Liver (tissue), 9 donors: ENCODE measurements around the gene TTC4. TPM values are rescaled to one million over a fixed set of nuclear protein-coding genes. Genes with fewer than 3 reads are reported as not detected.

ENCODE experiments used
- DNase-seq: peaks from one replicate; pipeline ENCODE4 v3.0.0-alpha.2; 2017; ENCODE audit warnings: low spot score
- H3K27ac ChIP-seq, 2 donors: one replicate each; pipeline ENCODE4 v1.7.0; 2013; ENCODE audit warnings: inconsistent platforms in 2 of 2, low read length in 2 of 2, control low read depth in 1 of 2, low read depth in 1 of 2, mild to moderate bottlenecking in 1 of 2
- H3K27me3 ChIP-seq, 4 donors: one replicate each; pipeline versions ENCODE4 v1.6.1 to v1.7.0; 2013; ENCODE audit warnings: low read length in 3 of 4, inconsistent platforms in 1 of 4, mild to moderate bottlenecking in 1 of 4, moderate library complexity in 1 of 4; ENCODE audit not compliant: control insufficient read depth in 4 of 4, insufficient read depth in 4 of 4
- H3K36me3 ChIP-seq, 4 donors: one replicate each; pipeline versions ENCODE4 v1.6.1 to v1.7.0; 2013; ENCODE audit warnings: low read length in 3 of 4, mild to moderate bottlenecking in 3 of 4, low read depth in 1 of 4, moderate library complexity in 1 of 4; ENCODE audit not compliant: control insufficient read depth in 4 of 4, insufficient read depth in 3 of 4
- H3K4me1 ChIP-seq, 4 donors: one replicate each; pipeline versions ENCODE4 v1.6.1 to v1.7.0; 2013; ENCODE audit warnings: low read length in 3 of 4, mild to moderate bottlenecking in 3 of 4, moderate library complexity in 1 of 4; ENCODE audit not compliant: control insufficient read depth in 4 of 4, insufficient read depth in 4 of 4
- H3K4me3 ChIP-seq, 3 donors: one replicate each; pipeline versions ENCODE4 v1.6.1 to v1.7.0; 2013; ENCODE audit warnings: low read length in 3 of 3, control low read depth in 1 of 3, low read depth in 1 of 3, mild to moderate bottlenecking in 1 of 3
- H3K9ac ChIP-seq, 2 donors: one replicate each; pipeline ENCODE4 v1.7.0; 2013; ENCODE audit warnings: low read length in 2 of 2, mild to moderate bottlenecking in 2 of 2, moderate library complexity in 2 of 2, control low read depth in 1 of 2, low read depth in 1 of 2
- H3K9me3 ChIP-seq, 4 donors: one replicate each; pipeline versions ENCODE4 v1.6.1 to v1.7.0; 2013; ENCODE audit warnings: low read length in 3 of 4; ENCODE audit not compliant: control insufficient read depth in 4 of 4
- ATF3 ChIP-seq: IDR thresholded peaks from 2 replicates; pipeline ENCODE4 v1.6.1; 2016; ENCODE audit warnings: antibody characterized with exemption
- CTCF ChIP-seq: fragments of 150-350 bp; IDR thresholded peaks from 2 replicates; pipeline ENCODE4 v1.5.1; 2017; ENCODE audit warnings: improper control_type of control experiment, low read depth, low read length; ENCODE audit not compliant: missing input control
- EGR1 ChIP-seq, 2 donors: IDR thresholded peaks; 2 replicates each; pipeline ENCODE4 v1.6.1; 2016 to 2018; ENCODE audit warnings: antibody characterized with exemption in 2 of 2, low read depth in 2 of 2
- FOXA1 ChIP-seq: IDR thresholded peaks from 2 replicates; pipeline ENCODE4 v1.6.1; 2016; ENCODE audit warnings: antibody characterized with exemption
- FOXA2 ChIP-seq: IDR thresholded peaks from 2 replicates; pipeline ENCODE4 v1.6.1; 2016; ENCODE audit warnings: antibody characterized with exemption
- HNF4A ChIP-seq, 2 donors: conservative IDR thresholded peaks; 2 replicates each; pipeline ENCODE4 v1.6.1; 2016; ENCODE audit warnings: antibody characterized with exemption in 2 of 2, mild to moderate bottlenecking in 2 of 2
- JUND ChIP-seq, 2 donors: IDR thresholded peaks; 2 replicates each; pipeline ENCODE4 v1.6.1; 2016; ENCODE audit warnings: antibody characterized with exemption in 2 of 2
- NR2F2 ChIP-seq: IDR thresholded peaks from 2 replicates; pipeline ENCODE4 v1.6.1; 2016; ENCODE audit warnings: antibody characterized with exemption
- RAD21 ChIP-seq, 2 donors: IDR thresholded peaks; 2 replicates each; pipeline ENCODE4 v1.6.1; 2016; ENCODE audit warnings: antibody characterized with exemption in 2 of 2, mild to moderate bottlenecking in 2 of 2
- RXRA ChIP-seq, 2 donors: IDR thresholded peaks; 2 replicates each; pipeline ENCODE4 v1.6.1; 2017 to 2018; ENCODE audit warnings: antibody characterized with exemption in 2 of 2, mild to moderate bottlenecking in 1 of 2
- SP1 ChIP-seq: IDR thresholded peaks from 2 replicates; pipeline ENCODE4 v1.6.1; 2018; ENCODE audit warnings: antibody characterized with exemption, mild to moderate bottlenecking
- TAF1 ChIP-seq: conservative IDR thresholded peaks from 2 replicates; pipeline ENCODE4 v1.6.1; 2016; ENCODE audit warnings: antibody characterized with exemption, mild to moderate bottlenecking
- YY1 ChIP-seq: IDR thresholded peaks from 2 replicates; pipeline ENCODE4 v1.6.1; 2016; ENCODE audit warnings: antibody characterized with exemption, mild to moderate bottlenecking
- WGBS: extraction: QIAGEN DNeasy Blood & Tissue Kit; methylation state at CpG from one replicate; pipeline ENCODE4 v1.1.7; 2013; 5-methylcytosine and 5-hydroxymethylcytosine counted together
- polyA plus RNA-seq, 2 donors: library from polyadenylated mRNA; stranded (reverse) in 1 of 2; unstranded in 1 of 2; fragments of 200-250 nt in 1 of 2; fragments of >200 nt in 1 of 2; fragmentation: Nextera tagmentation in 1 of 2; extraction: Ambion mirVana in 1 of 2; gene quantifications; one replicate each; pipeline versions ENCODE4 v1.2.1 to v1.2.3, GENCODE V29; 2013 to 2015
- total RNA-seq, 2 donors: library from RNA; depleted of rRNA; stranded (reverse); fragments of >200 nt; gene quantifications; one replicate each; pipeline ENCODE4 v1.2.3, GENCODE V29; 2014
- TF ChIP-seq, protein P1 (sequence below): IDR thresholded peaks from 2 replicates; pipeline ENCODE4 v1.6.1; 2016; ENCODE audit warnings: antibody characterized with exemption
- TF ChIP-seq, protein P2 (sequence below): IDR thresholded peaks from 2 replicates; pipeline ENCODE4 v1.6.1; 2016; ENCODE audit warnings: antibody characterized with exemption
- TF ChIP-seq, protein P3 (sequence below): IDR thresholded peaks from 2 replicates; pipeline ENCODE4 v1.6.1; 2016; ENCODE audit warnings: antibody characterized with exemption, mild to moderate bottlenecking
- donor health status: healthy.
- donor health status: healthy.
- donor health status: healthy.
- donor health status: healthy.
- donor health status: healthy.

The TTC4 gene
- total and polyA plus RNA-seq, 4 donors: 6.9 to 10.9 (median 8.1) TPM

DNA sequence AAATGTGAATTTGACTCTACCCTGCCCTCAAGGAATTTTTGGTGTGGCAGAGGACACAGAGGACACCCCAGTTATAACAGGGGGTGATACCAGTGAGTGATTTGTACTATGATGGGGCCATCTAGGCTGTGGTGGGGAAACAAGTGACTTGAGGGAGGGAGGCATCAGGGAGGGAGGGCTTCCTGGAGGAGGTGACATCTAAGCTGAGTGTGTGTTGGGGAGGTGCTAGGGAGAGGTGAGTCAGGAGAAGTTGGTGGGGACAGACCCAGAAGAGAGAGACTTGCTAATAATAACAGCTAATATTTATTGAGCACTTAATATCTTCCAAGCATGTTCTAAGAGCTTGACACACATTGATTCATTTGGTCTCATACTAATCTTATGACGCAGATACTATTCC lies 19.9 kb upstream of the TTC4 start:
- Histone ChIP-seq H3K27ac (no peak overlapping the region), H3K9me3 (no peaks in the 10 kb centered on the region), H3K27me3 (no peaks in the 10 kb centered on the region), H3K4me1 (no peaks in the 10 kb centered on the region), H3K9ac (no peak overlapping the region), H3K4me3 (no peak overlapping the region), H3K36me3 (peaks cover 0 to 15% (median 6%) of the 10 kb centered on the region in 4 donors)
- TF ChIP-seq NR2F2 (no peak), ATF3 (no peak), SP1 (no peak), RXRA (IDR thresholded peaks at IDR 0.05) (no peak)
- TF ChIP-seq, protein P1, sequence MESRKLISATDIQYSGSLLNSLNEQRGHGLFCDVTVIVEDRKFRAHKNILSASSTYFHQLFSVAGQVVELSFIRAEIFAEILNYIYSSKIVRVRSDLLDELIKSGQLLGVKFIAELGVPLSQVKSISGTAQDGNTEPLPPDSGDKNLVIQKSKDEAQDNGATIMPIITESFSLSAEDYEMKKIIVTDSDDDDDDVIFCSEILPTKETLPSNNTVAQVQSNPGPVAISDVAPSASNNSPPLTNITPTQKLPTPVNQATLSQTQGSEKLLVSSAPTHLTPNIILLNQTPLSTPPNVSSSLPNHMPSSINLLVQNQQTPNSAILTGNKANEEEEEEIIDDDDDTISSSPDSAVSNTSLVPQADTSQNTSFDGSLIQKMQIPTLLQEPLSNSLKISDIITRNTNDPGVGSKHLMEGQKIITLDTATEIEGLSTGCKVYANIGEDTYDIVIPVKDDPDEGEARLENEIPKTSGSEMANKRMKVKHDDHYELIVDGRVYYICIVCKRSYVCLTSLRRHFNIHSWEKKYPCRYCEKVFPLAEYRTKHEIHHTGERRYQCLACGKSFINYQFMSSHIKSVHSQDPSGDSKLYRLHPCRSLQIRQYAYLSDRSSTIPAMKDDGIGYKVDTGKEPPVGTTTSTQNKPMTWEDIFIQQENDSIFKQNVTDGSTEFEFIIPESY: no peak
- TF ChIP-seq, protein P2, sequence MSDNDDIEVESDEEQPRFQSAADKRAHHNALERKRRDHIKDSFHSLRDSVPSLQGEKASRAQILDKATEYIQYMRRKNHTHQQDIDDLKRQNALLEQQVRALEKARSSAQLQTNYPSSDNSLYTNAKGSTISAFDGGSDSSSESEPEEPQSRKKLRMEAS: no peak
- WGBS: 95% methylated on average over 1 of the region's 1 CpG
- no peak for DNase-seq

- TF ChIP-seq SP1: no peak
- no peak for TF ChIP-seq EGR1 (IDR thresholded peaks at IDR 0.05; ENCODE audit: low read depth in 2 of 2)
- TF ChIP-seq ATF3: no peak
- TF ChIP-seq, protein P1: no peak
- no peak for TF ChIP-seq JUND (IDR thresholded peaks at IDR 0.05)
- TF ChIP-seq FOXA1: no peak
- no peak for TF ChIP-seq RXRA (IDR thresholded peaks at IDR 0.05)
- TF ChIP-seq FOXA2: no peak
- TF ChIP-seq, protein P3, sequence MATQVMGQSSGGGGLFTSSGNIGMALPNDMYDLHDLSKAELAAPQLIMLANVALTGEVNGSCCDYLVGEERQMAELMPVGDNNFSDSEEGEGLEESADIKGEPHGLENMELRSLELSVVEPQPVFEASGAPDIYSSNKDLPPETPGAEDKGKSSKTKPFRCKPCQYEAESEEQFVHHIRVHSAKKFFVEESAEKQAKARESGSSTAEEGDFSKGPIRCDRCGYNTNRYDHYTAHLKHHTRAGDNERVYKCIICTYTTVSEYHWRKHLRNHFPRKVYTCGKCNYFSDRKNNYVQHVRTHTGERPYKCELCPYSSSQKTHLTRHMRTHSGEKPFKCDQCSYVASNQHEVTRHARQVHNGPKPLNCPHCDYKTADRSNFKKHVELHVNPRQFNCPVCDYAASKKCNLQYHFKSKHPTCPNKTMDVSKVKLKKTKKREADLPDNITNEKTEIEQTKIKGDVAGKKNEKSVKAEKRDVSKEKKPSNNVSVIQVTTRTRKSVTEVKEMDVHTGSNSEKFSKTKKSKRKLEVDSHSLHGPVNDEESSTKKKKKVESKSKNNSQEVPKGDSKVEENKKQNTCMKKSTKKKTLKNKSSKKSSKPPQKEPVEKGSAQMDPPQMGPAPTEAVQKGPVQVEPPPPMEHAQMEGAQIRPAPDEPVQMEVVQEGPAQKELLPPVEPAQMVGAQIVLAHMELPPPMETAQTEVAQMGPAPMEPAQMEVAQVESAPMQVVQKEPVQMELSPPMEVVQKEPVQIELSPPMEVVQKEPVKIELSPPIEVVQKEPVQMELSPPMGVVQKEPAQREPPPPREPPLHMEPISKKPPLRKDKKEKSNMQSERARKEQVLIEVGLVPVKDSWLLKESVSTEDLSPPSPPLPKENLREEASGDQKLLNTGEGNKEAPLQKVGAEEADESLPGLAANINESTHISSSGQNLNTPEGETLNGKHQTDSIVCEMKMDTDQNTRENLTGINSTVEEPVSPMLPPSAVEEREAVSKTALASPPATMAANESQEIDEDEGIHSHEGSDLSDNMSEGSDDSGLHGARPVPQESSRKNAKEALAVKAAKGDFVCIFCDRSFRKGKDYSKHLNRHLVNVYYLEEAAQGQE: no peak
- no peak for TF ChIP-seq CTCF
- TF ChIP-seq HNF4A (conservative IDR thresholded peaks at IDR 0.05): no peak
- no peak for TF ChIP-seq NR2F2
- TF ChIP-seq YY1: no peak
- TF ChIP-seq TAF1: no peak
- TF ChIP-seq RAD21 (IDR thresholded peaks at IDR 0.05): no peak
- no peaks in the 10 kb centered on the region for H3K27me3 ChIP-seq
- H3K4me1 ChIP-seq: no peaks in the 10 kb centered on the region
- DNase-seq: no peak
- no peaks in the 10 kb centered on the region for H3K9me3 ChIP-seq
- WGBS: 87% methylated on average over 3 of the region's 3 CpGs
- H3K4me3 ChIP-seq: no peak overlapping the region
- no peak overlapping the region for H3K9ac ChIP-seq
- H3K27ac ChIP-seq: no peak overlapping the region
- peaks cover 0 to 15% (median 6%) of the 10 kb centered on the region in 4 donors for H3K36me3 ChIP-seq
Observed at GRCh38 chr1:54696262-54696661, 19.4 kb upstream of the TTC4 start.
